ENCODE data around the gene FLOT2.
"Not testable (repeated sequence)": the region's sequence is repeated elsewhere in the genome, so short reads cannot be mapped to it uniquely, and the experiment has no call there.

FLOT2 gene

DNA sequence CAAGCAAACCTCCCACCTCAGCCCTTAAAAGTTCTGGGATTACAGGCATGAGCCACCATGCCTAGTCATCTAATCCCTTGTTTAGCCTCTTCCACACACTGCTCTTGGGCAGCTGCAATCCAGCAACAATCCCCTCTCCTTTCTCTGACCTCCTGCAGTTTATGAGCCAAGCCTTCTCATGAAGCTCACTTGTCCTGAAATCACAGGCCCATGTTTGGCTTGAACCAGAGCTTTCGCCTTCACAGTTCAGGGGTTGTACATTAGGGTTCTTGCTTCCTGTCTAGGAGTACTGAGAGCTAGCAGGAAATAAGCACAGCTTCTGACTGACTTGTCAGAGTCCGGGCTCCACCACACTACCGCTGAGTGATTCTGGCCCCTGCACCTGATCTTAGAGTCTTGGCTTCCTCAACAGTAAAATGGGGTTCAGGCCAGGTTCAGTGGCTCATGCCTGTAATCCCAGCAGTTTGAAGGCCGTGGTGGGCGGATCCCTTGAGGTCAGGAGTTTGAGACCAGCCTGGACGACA is 26.4 kb downstream of the FLOT2 start:
- peak in 1 of 2 experiments; percentile 7 for DNase-seq

DNA sequence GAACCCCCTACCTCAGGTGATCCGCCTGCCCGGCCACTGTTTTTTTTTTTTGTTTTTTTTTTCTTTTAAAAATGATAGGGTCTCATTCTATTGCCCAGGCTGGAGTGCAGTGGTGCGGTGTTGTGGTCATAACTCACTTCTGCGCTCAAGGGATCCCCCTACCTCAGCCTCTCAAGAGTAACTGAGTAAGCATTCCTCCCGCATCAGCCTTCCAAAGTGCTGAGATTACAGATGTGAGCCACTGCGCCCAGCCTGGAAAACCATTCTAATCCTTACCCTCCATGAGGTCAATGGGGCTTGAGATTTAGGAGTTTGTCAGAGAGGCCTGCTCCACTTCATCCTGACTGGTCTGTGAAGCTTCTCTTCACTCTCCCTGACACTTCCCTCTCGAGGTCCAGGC is 30.3 kb downstream of the FLOT2 start:
- DNase-seq, result no peak

DNA sequence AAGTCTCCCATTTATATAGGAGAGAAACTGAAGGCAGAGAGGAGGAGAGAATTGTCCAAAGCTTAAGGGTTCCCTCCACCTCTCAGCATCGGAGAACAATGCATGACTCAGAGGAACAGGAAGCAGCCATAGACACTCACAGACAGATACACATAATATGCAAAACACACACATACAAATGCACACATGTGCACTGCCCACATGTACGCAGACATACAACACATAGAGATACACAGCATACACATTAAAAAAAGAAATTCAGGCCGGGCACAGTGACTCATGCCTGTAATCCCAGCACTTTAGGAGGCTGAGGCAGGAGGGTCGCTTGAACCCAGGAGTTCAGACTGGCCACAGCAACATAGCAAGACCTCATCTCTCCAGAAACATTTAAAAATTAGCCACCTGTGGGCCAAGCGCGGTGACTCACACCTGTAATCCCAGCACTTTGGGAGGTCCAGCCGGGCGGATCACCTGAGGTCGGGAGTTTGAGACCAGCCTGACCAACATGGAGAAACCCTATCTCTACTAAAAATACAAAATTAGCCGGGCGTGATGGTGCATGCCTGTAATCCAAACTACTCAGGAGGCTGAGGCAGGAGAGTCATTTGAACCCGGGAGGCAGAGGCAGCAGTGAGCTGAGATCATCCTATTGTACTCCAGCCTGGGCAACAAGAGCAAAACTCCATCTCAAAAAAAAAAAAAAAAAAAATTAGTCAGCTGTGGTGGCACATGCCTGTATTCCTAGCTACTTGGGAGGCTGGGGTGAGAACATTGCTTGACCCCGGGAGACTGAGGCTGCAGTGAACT is 31.4 kb downstream of the FLOT2 start:
- no peak for DNase-seq

GRCh38 chr17:28864991-28865849 is 32.3 kb downstream of the FLOT2 start:
- no peak for DNase-seq

DNA sequence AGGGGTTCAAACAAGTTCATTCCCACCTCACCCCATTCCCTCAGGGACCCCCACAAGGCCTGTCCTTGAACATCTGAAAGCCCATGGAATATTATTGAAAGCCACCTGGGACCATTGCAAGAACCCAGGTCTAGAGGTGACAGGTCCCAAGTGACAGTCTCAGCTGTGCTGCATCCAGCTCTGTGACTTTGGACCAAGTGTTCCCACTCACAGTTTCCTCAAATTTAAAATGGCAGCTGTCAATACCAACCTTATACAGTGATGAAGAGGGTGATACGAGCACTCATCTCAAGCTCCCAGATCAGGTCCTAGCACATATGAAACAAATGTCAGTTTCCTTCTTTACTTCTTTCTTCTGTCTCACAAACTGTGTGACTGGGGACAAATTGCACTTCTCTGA is 33.6 kb downstream of the FLOT2 start:
- DNase-seq, result no peak

DNA sequence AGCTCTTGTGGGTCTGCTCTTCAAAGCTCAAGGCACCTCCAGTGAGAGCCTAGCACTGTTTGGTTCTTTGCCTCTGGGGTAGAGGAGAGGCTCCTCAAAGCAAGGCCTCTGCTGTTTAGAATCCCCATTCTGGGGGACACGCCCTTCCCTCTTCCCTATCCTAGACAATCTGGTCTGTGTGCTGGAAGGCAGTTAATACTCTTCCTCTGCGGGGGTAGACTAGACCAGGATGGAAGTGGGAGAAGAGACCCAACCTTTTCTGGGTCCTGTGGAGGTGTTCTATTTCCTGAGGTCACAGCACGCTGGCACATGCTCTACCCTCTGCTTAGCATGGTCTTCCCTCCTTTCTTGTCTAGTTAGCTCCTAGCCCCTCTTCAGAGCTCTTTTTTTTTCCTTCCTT is 35.0 kb downstream of the FLOT2 start:
- DNase-seq, result no peak

DNA sequence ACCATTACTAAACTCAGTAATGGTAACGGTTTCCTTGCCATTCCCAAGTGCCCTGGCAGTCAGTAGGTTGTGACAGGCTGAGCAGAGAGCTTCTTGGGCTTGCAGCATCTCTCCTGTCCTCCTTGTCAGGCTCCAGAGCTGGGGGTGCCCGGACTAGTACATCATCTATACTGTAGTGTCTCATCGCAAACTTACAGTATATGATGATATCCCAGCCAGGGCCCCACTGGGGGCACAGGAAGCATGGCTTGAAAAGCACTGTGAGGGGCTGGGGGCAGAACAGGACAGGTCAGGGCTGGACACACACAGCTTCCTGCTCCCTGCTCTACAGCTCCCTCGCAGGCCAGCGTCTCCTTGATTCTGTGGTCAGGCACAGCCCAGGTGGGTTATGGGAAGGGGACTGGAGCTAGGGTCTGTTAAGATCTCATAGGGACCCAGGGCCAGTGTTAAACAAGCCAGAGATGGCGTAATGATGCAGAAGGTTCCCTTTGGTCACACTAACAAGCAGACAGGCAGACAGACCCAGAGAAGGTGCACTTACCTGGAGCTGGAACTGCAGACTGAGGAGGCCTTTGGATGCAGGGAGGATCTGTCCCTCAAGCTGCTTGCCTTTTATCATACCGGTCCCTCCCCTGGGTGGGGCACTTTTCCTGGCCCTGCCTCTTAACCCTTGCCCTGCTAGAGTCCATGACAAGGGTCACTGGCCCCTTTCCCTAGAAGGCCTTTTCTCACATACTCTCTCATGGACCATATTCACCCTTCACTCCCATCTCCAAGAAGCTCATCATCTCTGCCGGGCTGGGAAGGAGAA is 35.9 kb downstream of the FLOT2 start:
- no peak for DNase-seq

DNA sequence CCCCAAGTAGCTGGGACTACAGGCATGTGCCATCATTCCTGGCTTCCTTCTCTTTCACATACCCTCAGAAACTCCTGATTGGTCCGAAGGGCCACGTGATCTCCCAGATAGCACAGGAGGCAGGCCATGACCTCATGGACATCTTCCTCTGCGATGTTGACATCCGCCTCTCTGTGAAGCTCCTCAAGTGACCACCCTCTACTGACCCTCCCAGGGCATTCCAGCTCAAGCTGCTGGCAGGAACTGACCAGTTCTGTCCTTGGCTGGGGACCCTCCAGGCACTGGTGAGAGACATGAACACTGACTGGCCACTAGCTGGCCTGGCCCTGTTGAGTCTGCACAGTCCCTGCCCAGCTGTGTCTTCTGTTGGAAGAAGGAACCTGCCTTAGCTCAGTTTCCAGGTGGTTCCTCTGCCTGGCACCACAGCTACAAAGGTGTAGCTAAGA is 37.1 kb downstream of the FLOT2 start:
- DNase-seq, result no peak

DNA sequence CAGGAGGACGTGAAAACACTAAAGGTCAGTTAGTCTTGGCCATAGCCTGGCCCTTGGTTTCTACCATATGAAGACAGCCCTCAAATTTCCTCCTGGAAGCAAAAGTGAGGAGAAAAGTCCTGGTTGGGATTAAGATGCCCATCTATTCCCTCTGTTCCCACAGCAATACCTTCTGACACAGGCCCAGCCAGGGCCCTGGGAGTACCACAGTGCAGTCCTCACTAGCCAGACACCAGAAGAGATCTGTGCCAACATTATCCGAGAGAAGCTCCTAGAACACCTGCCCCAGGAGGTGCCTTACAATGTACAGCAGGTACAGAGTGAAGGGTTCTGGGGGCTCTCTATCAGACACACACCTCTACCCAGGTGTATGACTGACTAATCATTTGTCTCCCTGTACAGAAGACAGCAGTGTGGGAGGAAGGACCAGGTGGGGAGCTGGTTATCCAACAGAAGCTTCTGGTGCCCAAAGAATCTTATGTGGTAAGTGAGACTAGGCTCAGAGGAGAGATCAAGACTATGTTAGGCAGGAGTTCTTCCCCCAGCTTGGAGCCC is 38.7 kb downstream of the FLOT2 start:
- no peak for DNase-seq

DNA sequence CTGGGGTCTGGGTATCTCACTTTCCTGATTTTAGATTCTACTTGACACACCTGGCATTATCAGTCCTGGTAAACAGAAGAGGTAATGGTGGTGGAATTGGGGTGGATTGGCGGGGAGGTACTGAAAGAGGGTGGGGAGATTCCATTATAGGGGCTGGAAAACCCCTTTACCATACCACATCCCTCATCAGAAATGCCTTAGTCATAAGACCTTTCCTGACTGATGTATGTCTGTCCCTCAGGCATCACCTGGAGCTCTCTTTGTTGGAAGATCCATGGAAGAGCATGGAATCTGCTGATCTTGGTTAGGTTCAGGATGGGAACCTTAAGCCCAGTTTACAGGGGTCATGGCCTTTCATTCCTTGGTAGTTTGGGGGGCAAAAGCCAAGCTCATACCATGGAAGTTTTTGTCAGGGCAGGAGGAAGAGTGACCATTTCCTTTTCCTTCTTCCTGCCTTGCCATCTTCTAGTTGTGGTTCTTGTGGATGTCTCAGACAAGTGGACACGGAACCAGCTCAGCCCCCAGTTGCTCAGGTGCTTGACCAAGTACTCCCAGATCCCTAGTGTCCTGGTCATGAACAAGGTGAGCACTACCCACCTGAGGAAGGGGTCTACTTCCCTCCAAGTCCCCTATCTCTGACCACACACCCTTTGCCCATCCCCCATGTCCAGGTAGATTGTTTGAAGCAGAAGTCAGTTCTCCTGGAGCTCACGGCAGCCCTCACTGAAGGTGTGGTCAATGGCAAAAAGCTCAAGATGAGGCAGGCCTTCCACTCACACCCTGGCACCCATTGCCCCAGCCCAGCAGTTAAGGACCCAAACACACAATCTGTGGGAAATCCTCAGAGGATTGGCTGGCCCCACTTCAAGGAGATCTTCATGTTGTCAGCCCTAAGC is 39.4 kb downstream of the FLOT2 start:
- no peak for DNase-seq

- no peak for DNase-seq
Measured at GRCh38 chr17:28856028-28856574, 41.4 kb downstream of the FLOT2 start.

DNA sequence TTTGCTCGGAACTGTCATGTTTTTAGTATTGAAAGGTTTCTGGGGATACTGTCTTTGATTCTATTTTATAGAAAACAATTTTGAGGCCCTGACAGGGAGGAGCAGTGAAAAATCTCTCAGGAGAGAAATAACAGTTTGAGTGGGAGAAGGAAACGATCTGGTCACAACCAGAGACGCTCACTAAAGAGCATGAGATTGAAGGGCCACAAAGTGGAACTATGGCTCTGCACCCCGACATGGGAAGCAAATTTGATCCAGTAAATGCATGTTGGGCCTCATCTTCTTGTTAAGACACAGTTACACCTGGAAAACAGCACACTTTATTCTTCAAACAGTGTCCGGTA is 42.2 kb downstream of the FLOT2 start:
- DNase-seq, result no peak

DNA sequence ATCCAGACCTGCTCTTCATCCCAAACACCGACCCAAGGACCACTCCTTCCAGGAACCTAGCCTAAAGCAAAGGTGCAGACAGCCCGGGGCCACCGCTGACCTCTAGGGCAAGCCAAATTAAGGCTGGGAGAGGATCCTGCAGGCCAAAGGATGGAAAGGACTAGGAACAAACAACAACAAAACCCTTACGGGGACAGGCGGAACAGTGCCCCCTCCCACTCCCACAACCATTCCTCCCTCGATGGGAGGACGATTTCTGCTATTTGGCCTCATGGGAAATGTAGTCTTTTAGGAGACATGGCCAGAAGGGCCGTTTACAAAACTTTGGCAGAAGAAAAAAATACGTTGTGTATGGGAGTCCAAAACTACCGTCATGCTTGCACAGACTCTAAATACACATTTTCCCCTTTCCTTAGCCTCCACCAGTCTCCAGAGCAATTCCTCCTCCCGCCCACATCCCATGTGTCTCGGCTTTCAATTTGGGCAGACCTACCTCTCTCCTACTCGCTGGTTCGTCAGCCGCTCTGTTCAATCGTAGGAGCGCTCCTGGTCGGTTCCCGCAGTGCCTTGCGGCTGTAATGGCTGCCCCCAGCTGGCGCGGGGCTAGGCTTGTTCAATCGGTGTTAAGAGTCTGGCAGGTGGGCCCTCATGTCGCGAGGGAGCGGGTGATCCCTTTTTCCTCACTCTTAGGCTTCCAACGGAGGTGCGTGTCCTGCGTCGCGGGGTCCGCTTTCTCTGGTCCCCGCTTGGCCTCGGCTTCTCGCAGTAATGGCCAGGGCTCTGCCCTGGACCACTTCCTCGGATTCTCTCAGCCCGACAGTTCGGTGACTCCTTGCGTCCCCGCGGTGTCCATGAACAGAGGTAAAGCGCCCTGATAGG is 42.8 kb downstream of the FLOT2 start, which contains the start of gene ERAL1:
Gene ERAL1 (plus strand): TSS at position 560 of the 879 bp plus-strand sequence. CDS start 19 bp downstream, at position 579.
- peak; percentile 76 to 85 for DNase-seq

DNA sequence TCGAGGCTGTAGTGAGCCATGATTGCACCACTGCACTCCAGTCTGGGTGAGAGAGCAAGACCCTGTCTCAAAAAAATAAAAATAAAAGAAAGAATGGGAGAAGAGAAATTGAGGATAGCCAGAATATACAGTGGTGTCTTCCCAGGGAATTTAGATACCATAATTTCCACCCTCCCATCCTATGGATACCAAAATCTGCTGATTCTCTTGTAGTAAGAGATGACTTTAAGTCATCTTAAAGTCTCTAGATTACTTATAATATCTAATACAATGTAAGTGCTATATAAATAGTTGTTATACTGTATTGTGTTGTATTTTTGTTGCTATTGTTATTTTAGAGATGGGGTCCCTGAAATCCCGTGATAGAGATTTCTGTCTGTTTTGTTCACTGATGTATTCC is 44.2 kb downstream of the FLOT2 start:
- DNase-seq, result no peak

- no peak for DNase-seq
Measured at GRCh38 chr17:28849281-28849680, 48.3 kb downstream of the FLOT2 start.

DNA sequence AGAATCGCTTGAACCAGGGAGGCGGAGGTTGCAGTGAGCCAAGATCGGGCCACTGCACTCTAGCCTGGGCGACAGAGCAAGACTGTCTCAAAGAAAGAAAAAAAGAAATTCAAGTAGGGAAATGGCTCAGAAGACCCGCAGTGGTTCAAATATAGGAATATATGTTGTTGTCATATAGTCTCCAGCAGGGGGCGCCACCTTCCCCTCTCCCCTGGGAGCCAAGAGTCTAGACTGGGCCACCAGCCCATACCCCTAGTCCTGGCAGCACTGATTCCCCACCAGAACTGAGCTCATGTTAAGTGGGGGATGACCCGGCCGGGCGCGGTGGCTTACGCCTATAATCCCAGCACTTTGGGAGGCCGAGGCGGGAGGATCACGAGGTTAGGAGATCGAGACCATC is 48.9 kb downstream of the FLOT2 start:
- peak; percentile 22 to 62 for DNase-seq

GRCh38 chr17:28846699-28847098 is 50.8 kb downstream of the FLOT2 start:
- DNase-seq, result not testable (repeated sequence)

DNA sequence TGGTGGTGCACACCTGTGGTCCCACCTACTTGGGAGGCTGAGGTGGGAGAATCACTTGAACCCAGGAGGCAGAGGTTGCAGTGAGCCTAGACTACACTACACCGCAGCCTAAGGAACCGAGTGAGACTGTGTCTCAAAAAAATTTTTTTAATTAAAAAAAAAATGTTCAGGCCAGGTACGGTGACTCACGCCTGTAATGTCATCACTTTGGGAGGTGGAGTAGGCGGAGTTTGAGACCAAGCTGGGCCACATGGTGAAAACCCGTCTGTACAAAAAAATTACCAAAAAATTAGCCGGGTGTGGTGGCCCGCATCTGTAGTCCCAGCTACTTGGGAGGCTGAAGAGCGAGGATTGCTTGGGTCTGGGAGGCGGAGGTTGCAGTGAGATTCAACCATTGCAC is 51.3 kb downstream of the FLOT2 start:
- peak; percentile 7 to 43 for DNase-seq

- DNase-seq, result no peak
Measured at GRCh38 chr17:28843816-28844148, 53.8 kb downstream of the FLOT2 start.

Data from stimulated activated CD4-positive, alpha-beta T cell treated with anti-CD3 and anti-CD28 coated beads, Interleukin-4, amount 100 ng/mL, for 4 hours (primary cell).